ENCODE data around the gene RAMP2.

GRCh38 chr17:42783791-42784138 lies 22.7 kb downstream of the RAMP2 start:
- TF ChIP-seq ZNF331 (CRISPR knock-in tag; IDR thresholded peaks at IDR 0.05; ENCODE audit: low read depth) (no peak), EZH2 (IDR thresholded peaks at IDR 0.05; ENCODE audit: low read depth, unreplicated experiment) (no peak), POLR2AphosphoS5 (IDR thresholded peaks at IDR 0.05; ENCODE audit: low read depth) (no peak), CTCF (conservative IDR thresholded peaks at IDR 0.05; ENCODE audit: low read depth in 2 of 2) (no peak), REST (IDR thresholded peaks at IDR 0.05; ENCODE audit: unreplicated experiment) (no peak), CREB1 (CRISPR knock-in tag; IDR thresholded peaks at IDR 0.05; ENCODE audit: low read depth) (no peak), JUNB (IDR thresholded peaks at IDR 0.05; ENCODE audit: unreplicated experiment) (no peak), ETS1 (IDR thresholded peaks at IDR 0.05) (no peak), EZH2phosphoT487 (IDR thresholded peaks at IDR 0.05; ENCODE audit: unreplicated experiment) (no peak), NANOG (IDR thresholded peaks at IDR 0.05; ENCODE audit: borderline replicate concordance) (no peak), ZNF114 (CRISPR knock-in tag; IDR thresholded peaks at IDR 0.05) (no peak), STAT1 (IDR thresholded peaks at IDR 0.05; ENCODE audit: unreplicated experiment) (no peak), ZNF462 (CRISPR knock-in tag; IDR thresholded peaks at IDR 0.05) (no peak)
